PC-3 (cell line): Measurements from ENCODE around the gene RGS3. TPM values are rescaled to one million over a fixed set of nuclear protein-coding genes. Genes with fewer than 3 reads are reported as not detected.

Experiments
- ATAC-seq: fragments of 200-7000 bp; cut with Tn5 transposase; 2 replicates; pipeline ENCODE4 v1.9.1; 2020; ENCODE audit warnings: mild to moderate bottlenecking, moderate library complexity
- BruUV-seq: library from RNA; stranded (reverse); fragments of 400-500 nt; replicated peaks from 2 replicates; lab custom pipeline; 2021; lab: Mats Ljungman, UMichigan
- CTCF ChIA-PET: fragments of 300-600 bp; sonication (Branson Sonifier 250); formaldehyde crosslinking; loops from one replicate; lab custom pipeline; 2022; ENCODE audit warnings: antibody characterized with exemption; lab: Charles Lee
- POLR2A ChIA-PET: fragments of 300-600 bp; sonication (Branson Sonifier 250); formaldehyde crosslinking; loops from one replicate; lab custom pipeline; 2022; ENCODE audit warnings: antibody characterized with exemption; ENCODE audit not compliant: unreplicated experiment; lab: Charles Lee
- DNase-seq: peaks from one replicate; pipeline ENCODE4 v3.0.0-alpha.2; 2015
- H2AFZ ChIP-seq: fragments of 300-600 bp; sonication (generic); 2 replicates; pipeline ENCODE4 v1.6.0; 2016; ENCODE audit warnings: antibody characterized with exemption, low read length
- H3F3A ChIP-seq: fragments of 300-600 bp; sonication (generic); one replicate; pipeline ENCODE4 v1.6.0; 2017; ENCODE audit warnings: antibody characterized with exemption, low read length, control low read depth, mild to moderate bottlenecking; ENCODE audit not compliant: unreplicated experiment
- H3K27ac ChIP-seq: fragments of 300-600 bp; sonication (generic); 2 replicates; pipeline ENCODE4 v1.5.1; 2016; ENCODE audit warnings: mild to moderate bottlenecking, low read length
- H3K27me3 ChIP-seq: fragments of 300-600 bp; sonication (generic); 2 replicates; pipeline ENCODE4 v1.6.1; 2016; ENCODE audit warnings: low read length, mixed read lengths
- H3K36me3 ChIP-seq: fragments of 300-600 bp; sonication (generic); 2 replicates; pipeline ENCODE4 v1.6.1; 2016; ENCODE audit warnings: low read depth, mixed run types, low read length, mixed read lengths
- H3K4me1 ChIP-seq: fragments of 300-600 bp; sonication (generic); 2 replicates; pipeline ENCODE4 v1.5.1; 2016; ENCODE audit warnings: low read length; ENCODE audit not compliant: insufficient read depth
- H3K4me2 ChIP-seq: fragments of 300-600 bp; sonication (generic); 2 replicates; pipeline ENCODE4 v1.6.0; 2016; ENCODE audit warnings: low read length
- H3K4me3 ChIP-seq: fragments of 300-600 bp; sonication (generic); 2 replicates; pipeline ENCODE4 v1.5.1; 2016; ENCODE audit warnings: mild to moderate bottlenecking, low read length, mixed read lengths
- H3K79me2 ChIP-seq: fragments of 300-600 bp; sonication (generic); 2 replicates; pipeline ENCODE4 v1.6.1; 2017; ENCODE audit warnings: low read length, mixed read lengths
- H3K9ac ChIP-seq: fragments of 300-600 bp; sonication (generic); 2 replicates; pipeline ENCODE4 v1.6.0; 2016; ENCODE audit warnings: mild to moderate bottlenecking, low read length
- H3K9me2 ChIP-seq: fragments of 300-600 bp; sonication (generic); replicated peaks from 2 replicates; pipeline ENCODE4 v1.6.1; 2016; ENCODE audit warnings: mixed run types, low read length, mixed read lengths
- H3K9me3 ChIP-seq: fragments of 300-600 bp; sonication (generic); 2 replicates; pipeline ENCODE4 v1.6.1; 2016; ENCODE audit warnings: low read length, mixed read lengths
- H4K20me1 ChIP-seq: fragments of 300-600 bp; sonication (generic); 2 replicates; pipeline ENCODE4 v1.6.1; 2016; ENCODE audit warnings: low read length, mixed read lengths
- EZH2 ChIP-seq: fragments of 300-600 bp; sonication (generic); IDR thresholded peaks from one replicate; pipeline ENCODE4 v1.6.1; 2017; ENCODE audit warnings: antibody characterized with exemption, mild to moderate bottlenecking, low read length; ENCODE audit not compliant: unreplicated experiment
- EZH2phosphoT487 ChIP-seq: fragments of 300-600 bp; sonication (generic); IDR thresholded peaks from 2 replicates; pipeline ENCODE4 v1.6.1; 2018; ENCODE audit warnings: mild to moderate bottlenecking, antibody characterized with exemption, low read length, borderline replicate concordance
- intact Hi-C: fragments of 100-400 bp; cut with micrococcal nuclease; formaldehyde crosslinking; loops from 2 replicates; pipeline ENCODE4 v1.9.0; 2023
- total RNA-seq: library from RNA; depleted of rRNA; stranded (reverse); fragments of >200 nt; gene quantifications from 2 replicates; pipeline ENCODE4 v1.2.3, GENCODE V29; 2014
- TF ChIP-seq, protein P1 (sequence below): fragments of 300-600 bp; sonication (generic); conservative IDR thresholded peaks from 2 replicates; pipeline ENCODE4 v1.5.1; 2017; ENCODE audit warnings: antibody characterized with exemption, low read depth, mild to moderate bottlenecking, low read length

Gene RGS3
- total RNA-seq, 1 experiment from 2014 or later: 26.3 TPM

DNA sequence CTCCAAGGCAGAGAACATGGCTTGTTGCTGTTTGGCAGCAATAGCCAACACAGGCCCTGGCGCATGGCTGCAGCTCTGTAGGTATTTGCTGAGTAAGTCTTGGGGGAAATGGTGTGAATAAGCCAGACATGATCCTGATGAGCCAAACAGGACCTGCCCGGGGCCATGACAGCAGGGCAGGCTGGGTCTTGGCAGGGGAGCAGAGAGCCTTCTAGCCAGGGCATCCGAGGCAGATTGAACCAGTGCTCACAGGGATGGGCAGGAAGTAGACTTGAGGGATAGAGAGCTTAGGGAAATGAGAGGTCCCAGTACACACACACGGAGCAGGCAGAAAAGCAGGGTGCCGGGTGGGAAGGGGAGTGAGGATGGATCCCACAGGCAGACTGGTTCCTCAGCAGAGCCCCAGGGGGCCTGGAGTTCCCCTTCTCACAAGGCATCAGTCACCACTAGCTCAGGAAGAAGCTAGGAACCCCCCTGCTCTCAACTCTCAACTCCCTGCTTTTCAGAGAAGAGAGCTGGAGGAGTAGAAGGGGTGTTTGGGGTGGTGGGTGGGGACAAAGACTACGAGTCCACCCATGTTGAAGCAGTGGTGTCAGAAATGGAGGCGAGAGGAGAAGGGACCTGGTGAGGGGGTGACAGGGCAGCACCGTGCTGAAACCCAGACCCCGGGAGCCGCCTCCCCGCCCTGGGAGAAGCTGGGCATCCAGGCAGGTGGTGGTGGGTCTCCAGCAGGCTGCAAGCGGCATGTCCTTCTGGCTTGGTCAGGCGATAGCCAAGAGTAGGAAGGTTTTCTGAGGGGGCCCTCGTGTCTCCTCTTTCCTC lies 111.1 kb downstream of the RGS3 start:
- ATAC-seq (no peak), DNase-seq (peak; percentile 8)
- H3K9ac ChIP-seq: no peak overlapping the region
- H3K4me3 ChIP-seq: no peak overlapping the region
- no peak overlapping the region for H3K4me2 ChIP-seq
- H4K20me1 ChIP-seq: no peaks in the 10 kb centered on the region
- no peaks in the 10 kb centered on the region for H3K27me3 ChIP-seq
- H3K9me3 ChIP-seq: no peaks in the 10 kb centered on the region
- H3K79me2 ChIP-seq: no peaks in the 10 kb centered on the region
- intact Hi-C loops: no loop called here
- POLR2A ChIA-PET: no interaction called here
- no TSS peak for BruUV-seq
- H3K27ac ChIP-seq: no peak overlapping the region
- no peaks in the 10 kb centered on the region for H3K9me2 ChIP-seq
- H3F3A ChIP-seq: peaks cover 6% of the 10 kb centered on the region
- peaks cover 55% of the 10 kb centered on the region for H3K4me1 ChIP-seq
- no peaks in the 10 kb centered on the region for H3K36me3 ChIP-seq
- TF ChIP-seq, protein P1, sequence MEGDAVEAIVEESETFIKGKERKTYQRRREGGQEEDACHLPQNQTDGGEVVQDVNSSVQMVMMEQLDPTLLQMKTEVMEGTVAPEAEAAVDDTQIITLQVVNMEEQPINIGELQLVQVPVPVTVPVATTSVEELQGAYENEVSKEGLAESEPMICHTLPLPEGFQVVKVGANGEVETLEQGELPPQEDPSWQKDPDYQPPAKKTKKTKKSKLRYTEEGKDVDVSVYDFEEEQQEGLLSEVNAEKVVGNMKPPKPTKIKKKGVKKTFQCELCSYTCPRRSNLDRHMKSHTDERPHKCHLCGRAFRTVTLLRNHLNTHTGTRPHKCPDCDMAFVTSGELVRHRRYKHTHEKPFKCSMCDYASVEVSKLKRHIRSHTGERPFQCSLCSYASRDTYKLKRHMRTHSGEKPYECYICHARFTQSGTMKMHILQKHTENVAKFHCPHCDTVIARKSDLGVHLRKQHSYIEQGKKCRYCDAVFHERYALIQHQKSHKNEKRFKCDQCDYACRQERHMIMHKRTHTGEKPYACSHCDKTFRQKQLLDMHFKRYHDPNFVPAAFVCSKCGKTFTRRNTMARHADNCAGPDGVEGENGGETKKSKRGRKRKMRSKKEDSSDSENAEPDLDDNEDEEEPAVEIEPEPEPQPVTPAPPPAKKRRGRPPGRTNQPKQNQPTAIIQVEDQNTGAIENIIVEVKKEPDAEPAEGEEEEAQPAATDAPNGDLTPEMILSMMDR: no peak
- TF ChIP-seq EZH2: no peak
- TF ChIP-seq EZH2phosphoT487: no peak
- H2AFZ ChIP-seq: no peak overlapping the region
- CTCF ChIA-PET: no interaction called here

DNA sequence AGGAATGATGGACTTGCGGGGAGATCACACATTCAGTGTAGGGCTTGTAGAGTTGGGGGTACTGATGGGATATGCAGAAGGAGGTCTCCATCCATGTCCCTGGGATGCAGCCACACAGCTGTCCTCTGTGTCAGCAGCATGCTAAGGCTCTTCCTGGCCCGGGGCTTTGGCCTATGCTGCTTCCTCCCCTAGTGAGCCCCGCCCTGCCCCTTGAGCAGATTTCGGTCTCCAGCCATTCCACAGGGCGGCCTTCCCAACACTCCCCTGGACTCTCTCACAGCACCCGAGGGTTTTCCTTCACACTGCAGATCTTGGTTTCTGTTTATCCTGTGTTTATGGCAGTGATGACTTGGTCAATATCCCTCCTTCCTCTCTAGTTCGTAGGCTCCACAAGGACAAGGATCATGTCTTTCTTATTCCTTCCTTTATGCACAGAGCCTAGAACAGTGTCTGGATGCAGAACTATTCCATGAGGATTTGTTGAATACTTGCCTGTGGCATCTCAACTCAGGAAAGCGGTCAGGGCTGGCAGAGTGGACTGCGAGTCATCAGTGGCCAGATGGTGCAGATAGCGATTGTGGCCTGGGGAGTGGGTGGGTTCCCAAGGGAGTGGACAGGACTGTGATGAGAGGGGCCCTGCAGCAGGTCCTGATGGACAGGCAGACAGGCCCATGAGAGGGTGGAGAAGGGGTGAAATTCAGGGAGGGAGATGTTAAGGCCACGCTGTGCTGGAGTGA lies 114.2 kb downstream of the RGS3 start:
- Histone ChIP-seq H2AFZ (no peak overlapping the region), H3K9me2 (no peaks in the 10 kb centered on the region), H3K79me2 (peaks cover 16% of the 10 kb centered on the region), H3F3A (peaks cover 6% of the 10 kb centered on the region), H3K4me3 (no peak overlapping the region), H3K4me1 (peaks cover 61% of the 10 kb centered on the region), H3K36me3 (no peaks in the 10 kb centered on the region), H3K9me3 (no peaks in the 10 kb centered on the region), H3K4me2 (peak overlapping the region; percentile 78), H3K27me3 (no peaks in the 10 kb centered on the region), H3K9ac (peak overlapping the region; percentile 43), H4K20me1 (no peaks in the 10 kb centered on the region), H3K27ac (peak overlapping the region; percentile 98)
- TF ChIP-seq, protein P1: no peak
- TF ChIP-seq EZH2 (no peak), EZH2phosphoT487 (no peak)
- DNase-seq: peak; percentile 58
- POLR2A ChIA-PET: no interaction called here
- CTCF ChIA-PET: no interaction called here
- no TSS peak for BruUV-seq
- intact Hi-C loops: no loop called here
- peak; percentile 11; the same call in 1 of the 2 replicates for ATAC-seq
